WTC11 (cell line): Measurements from ENCODE around the gene PPP1R26.

Experiments
- CBFB ChIP-seq: sonication (generic); formaldehyde crosslinking; IDR thresholded peaks from 2 replicates; pipeline ENCODE4 v1.8.1; 2022; ENCODE audit warnings: mild to moderate bottlenecking, low read depth, missing genetic modification reagents
- CREB1 ChIP-seq: sonication (generic); formaldehyde crosslinking; IDR thresholded peaks from 2 replicates; pipeline ENCODE4 v1.8.0; 2023; ENCODE audit warnings: mild to moderate bottlenecking, missing genetic modification reagents
- ESRRA ChIP-seq: sonication (generic); formaldehyde crosslinking; IDR thresholded peaks from 2 replicates; pipeline ENCODE4 v1.8.1; 2022; ENCODE audit warnings: mild to moderate bottlenecking, missing genetic modification reagents, borderline replicate concordance
- JAZF1 ChIP-seq: fragments of 250-450 bp; sonication (Bioruptor Pico); IDR thresholded peaks from 2 replicates; pipeline ENCODE4 v1.9.0; 2021; ENCODE audit warnings: moderate library complexity, mild to moderate bottlenecking, inconsistent platforms
- JUN ChIP-seq: sonication (generic); formaldehyde crosslinking; IDR thresholded peaks from 2 replicates; pipeline ENCODE4 v1.8.0; 2023; ENCODE audit warnings: mild to moderate bottlenecking, missing genetic modification reagents
- NR1H2 ChIP-seq: sonication (generic); formaldehyde crosslinking; IDR thresholded peaks from 2 replicates; pipeline ENCODE4 v1.9.0; 2021; ENCODE audit warnings: mild to moderate bottlenecking, moderate library complexity, missing genetic modification reagents
- NR3C1 ChIP-seq: sonication (generic); formaldehyde crosslinking; conservative IDR thresholded peaks from 2 replicates; pipeline ENCODE4 v1.8.1; 2023; ENCODE audit warnings: low read depth, mild to moderate bottlenecking, missing genetic modification reagents
- SP1 ChIP-seq: sonication (generic); formaldehyde crosslinking; conservative IDR thresholded peaks from 2 replicates; pipeline ENCODE4 v1.8.1; 2022; ENCODE audit warnings: missing genetic modification reagents
- TEAD4 ChIP-seq: sonication (generic); formaldehyde crosslinking; IDR thresholded peaks from 2 replicates; pipeline ENCODE4 v1.8.0; 2022; ENCODE audit warnings: mild to moderate bottlenecking, missing genetic modification reagents
- TF ChIP-seq, protein P1 (sequence below): fragments of 200-600 bp; IDR thresholded peaks from 2 replicates; pipeline ENCODE4 v1.8.0; 2022; ENCODE audit warnings: antibody characterized with exemption
- TF ChIP-seq, protein P2 (sequence below): sonication (generic); formaldehyde crosslinking; IDR thresholded peaks from 2 replicates; pipeline ENCODE4 v1.8.1; 2022; ENCODE audit warnings: low read depth, mild to moderate bottlenecking, moderate library complexity, missing genetic modification reagents, borderline replicate concordance

DNA sequence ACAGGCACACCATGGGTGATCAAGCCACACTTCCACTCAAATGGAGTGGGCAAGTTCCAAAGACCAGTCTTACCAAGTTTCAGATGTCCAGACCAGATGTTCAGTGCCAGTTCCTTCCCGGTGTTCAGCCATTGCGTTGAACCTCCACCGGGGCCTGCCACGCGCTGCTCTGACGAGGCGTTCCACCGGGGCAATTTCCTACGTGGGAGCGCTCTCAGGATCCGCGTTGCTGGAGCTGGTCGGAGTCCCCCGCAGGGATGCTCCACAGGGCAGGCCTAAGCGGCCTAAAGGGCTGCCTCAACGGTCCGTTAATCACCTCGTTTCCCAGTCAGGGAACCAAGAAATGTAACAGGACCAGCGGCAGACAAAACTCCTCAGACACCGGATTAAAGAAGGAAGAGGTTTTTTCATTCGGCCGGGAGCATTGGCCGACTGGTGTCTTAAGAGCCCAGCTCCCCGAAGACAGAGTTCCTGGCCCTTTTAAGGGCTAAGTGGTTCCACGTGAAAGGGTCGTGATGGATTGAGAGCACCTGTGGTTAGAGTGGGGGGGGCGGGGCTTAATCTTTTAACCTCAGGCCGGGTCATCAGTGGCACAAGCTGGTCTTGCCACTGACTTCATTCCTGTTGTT, 35.7 kb upstream of the PPP1R26 start:
- TF ChIP-seq, protein P1, sequence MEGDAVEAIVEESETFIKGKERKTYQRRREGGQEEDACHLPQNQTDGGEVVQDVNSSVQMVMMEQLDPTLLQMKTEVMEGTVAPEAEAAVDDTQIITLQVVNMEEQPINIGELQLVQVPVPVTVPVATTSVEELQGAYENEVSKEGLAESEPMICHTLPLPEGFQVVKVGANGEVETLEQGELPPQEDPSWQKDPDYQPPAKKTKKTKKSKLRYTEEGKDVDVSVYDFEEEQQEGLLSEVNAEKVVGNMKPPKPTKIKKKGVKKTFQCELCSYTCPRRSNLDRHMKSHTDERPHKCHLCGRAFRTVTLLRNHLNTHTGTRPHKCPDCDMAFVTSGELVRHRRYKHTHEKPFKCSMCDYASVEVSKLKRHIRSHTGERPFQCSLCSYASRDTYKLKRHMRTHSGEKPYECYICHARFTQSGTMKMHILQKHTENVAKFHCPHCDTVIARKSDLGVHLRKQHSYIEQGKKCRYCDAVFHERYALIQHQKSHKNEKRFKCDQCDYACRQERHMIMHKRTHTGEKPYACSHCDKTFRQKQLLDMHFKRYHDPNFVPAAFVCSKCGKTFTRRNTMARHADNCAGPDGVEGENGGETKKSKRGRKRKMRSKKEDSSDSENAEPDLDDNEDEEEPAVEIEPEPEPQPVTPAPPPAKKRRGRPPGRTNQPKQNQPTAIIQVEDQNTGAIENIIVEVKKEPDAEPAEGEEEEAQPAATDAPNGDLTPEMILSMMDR, result no peak
- TF ChIP-seq TEAD4 (CRISPR knock-in tag), result no peak
- TF ChIP-seq ESRRA (CRISPR knock-in tag), result no peak
- no peak for TF ChIP-seq CBFB
- no peak for TF ChIP-seq NR1H2 (CRISPR knock-in tag)
- TF ChIP-seq, protein P2, sequence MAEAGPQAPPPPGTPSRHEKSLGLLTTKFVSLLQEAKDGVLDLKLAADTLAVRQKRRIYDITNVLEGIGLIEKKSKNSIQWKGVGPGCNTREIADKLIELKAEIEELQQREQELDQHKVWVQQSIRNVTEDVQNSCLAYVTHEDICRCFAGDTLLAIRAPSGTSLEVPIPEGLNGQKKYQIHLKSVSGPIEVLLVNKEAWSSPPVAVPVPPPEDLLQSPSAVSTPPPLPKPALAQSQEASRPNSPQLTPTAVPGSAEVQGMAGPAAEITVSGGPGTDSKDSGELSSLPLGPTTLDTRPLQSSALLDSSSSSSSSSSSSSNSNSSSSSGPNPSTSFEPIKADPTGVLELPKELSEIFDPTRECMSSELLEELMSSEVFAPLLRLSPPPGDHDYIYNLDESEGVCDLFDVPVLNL (CRISPR knock-in tag), result no peak
- no peak for TF ChIP-seq SP1 (CRISPR knock-in tag)
- TF ChIP-seq JAZF1 (CRISPR knock-in tag), result no peak
- no peak for TF ChIP-seq CREB1 (CRISPR knock-in tag)
- no peak for TF ChIP-seq JUN (CRISPR knock-in tag)
- no peak for TF ChIP-seq NR3C1 (CRISPR knock-in tag)
